Breast epithelium (tissue), 4 donors: ENCODE results near the gene SPAG6. TPM values are rescaled to one million over a fixed set of nuclear protein-coding genes. Genes with fewer than 3 reads are reported as not detected.
A peak's percentile ranks its signal among the peaks of the same experiment; 100 is the strongest.

Source experiments
- DNase-seq, 2 donors: peaks; one replicate each; pipeline ENCODE4 v3.0.0-alpha.2; 2019; ENCODE audit warnings: low spot score in 2 of 2
- H3K27ac ChIP-seq, 2 donors: fragments of 200-600 bp; sonication (generic) in 1 of 2; one replicate each; pipeline ENCODE4 v1.5.1; 2016 to 2019; ENCODE audit warnings: mild to moderate bottlenecking in 1 of 2
- H3K27me3 ChIP-seq, 2 donors: fragments of 200-600 bp; sonication (generic) in 1 of 2; one replicate each; pipeline versions ENCODE4 v1.5.1 to v1.6.0; 2017 to 2019; ENCODE audit warnings: control low read depth in 1 of 2, mild to moderate bottlenecking in 1 of 2
- H3K36me3 ChIP-seq: fragments of 200-600 bp; one replicate; pipeline ENCODE4 v1.5.1; 2019
- H3K4me1 ChIP-seq, 2 donors: fragments of 200-600 bp; sonication (generic); one replicate each; pipeline ENCODE4 v1.5.1; 2016 to 2019; ENCODE audit warnings: control low read depth in 1 of 2
- H3K4me3 ChIP-seq, 3 donors: fragments of 200-600 bp; sonication (generic); 1 replicate in 2 of 3; 2 replicates in 1 of 3; pipeline ENCODE4 v1.5.1; 2016 to 2019; ENCODE audit warnings: mild to moderate bottlenecking in 3 of 3, moderate library complexity in 2 of 3
- H3K9me3 ChIP-seq, 2 donors: fragments of 200-600 bp; sonication (generic) in 1 of 2; one replicate each; pipeline ENCODE4 v1.5.1; 2016 to 2019; ENCODE audit warnings: control low read depth in 1 of 2
- POLR2A ChIP-seq: fragments of 450-650 bp; IDR thresholded peaks from one replicate; pipeline ENCODE4 v1.6.1; 2016; ENCODE audit warnings: antibody characterized with exemption, mild to moderate bottlenecking, moderate library complexity
- POLR2AphosphoS5 ChIP-seq, 3 donors: sonication (generic); formaldehyde crosslinking; IDR thresholded peaks; one replicate each; pipeline ENCODE4 v1.6.1; 2017; ENCODE audit warnings: antibody characterized with exemption in 3 of 3
- intact Hi-C: fragments of 100-400 bp; cut with DNase I; formaldehyde crosslinking; loops from one replicate; pipeline ENCODE4 v1.15.1; 2023; ENCODE audit warnings: low total_unique reads
- total RNA-seq, 3 donors: library from RNA; depleted of rRNA; stranded (reverse); fragments of >200 nt; gene quantifications; one replicate each; pipeline ENCODE4 v1.1.0, GENCODE V29; 2016
- TF ChIP-seq, protein P1 (sequence below), 3 donors: fragments of 450-650 bp; IDR thresholded peaks; one replicate each; pipeline ENCODE4 v1.5.1; 2016 to 2017; ENCODE audit warnings: antibody characterized with exemption in 3 of 3, mild to moderate bottlenecking in 3 of 3, moderate library complexity in 3 of 3

The SPAG6 gene
- total RNA-seq, 3 donors from 2014 or later, result 0.59 to 4.9 TPM; not detected in 1

DNA sequence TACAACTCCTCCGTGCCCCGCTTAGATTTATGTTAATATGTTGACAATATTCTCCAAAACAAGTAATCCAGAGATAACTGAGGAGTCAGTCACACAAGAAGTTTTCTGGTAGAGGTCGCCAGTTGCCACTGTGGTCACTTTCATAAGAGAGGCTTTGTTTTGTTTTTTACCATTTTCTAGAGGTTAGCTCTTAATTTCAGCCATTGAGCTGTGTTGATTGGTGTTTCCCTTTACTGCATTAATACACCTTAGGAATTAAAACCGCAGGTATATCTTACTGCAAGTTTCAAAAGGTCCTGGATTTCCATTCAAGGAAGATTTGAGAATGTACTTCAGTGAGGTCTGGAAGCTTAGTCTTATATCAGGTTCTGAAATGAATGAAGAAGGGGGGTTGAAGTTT lies 20.9 kb upstream of the SPAG6 start:
- Histone ChIP-seq H3K4me3 (peak overlapping the region; percentile 57 to 76 (median 68)), H3K27ac (peak overlapping the region in 1 of 2 donors; percentile 72), H3K9me3 (no peaks in the 10 kb centered on the region), H3K36me3 (peaks cover 5% of the 10 kb centered on the region), H3K27me3 (peaks cover 0 to 3% of the 10 kb centered on the region in 2 donors), H3K4me1 (peaks cover 0 to 25% of the 10 kb centered on the region in 2 donors)
- TF ChIP-seq, protein P1, sequence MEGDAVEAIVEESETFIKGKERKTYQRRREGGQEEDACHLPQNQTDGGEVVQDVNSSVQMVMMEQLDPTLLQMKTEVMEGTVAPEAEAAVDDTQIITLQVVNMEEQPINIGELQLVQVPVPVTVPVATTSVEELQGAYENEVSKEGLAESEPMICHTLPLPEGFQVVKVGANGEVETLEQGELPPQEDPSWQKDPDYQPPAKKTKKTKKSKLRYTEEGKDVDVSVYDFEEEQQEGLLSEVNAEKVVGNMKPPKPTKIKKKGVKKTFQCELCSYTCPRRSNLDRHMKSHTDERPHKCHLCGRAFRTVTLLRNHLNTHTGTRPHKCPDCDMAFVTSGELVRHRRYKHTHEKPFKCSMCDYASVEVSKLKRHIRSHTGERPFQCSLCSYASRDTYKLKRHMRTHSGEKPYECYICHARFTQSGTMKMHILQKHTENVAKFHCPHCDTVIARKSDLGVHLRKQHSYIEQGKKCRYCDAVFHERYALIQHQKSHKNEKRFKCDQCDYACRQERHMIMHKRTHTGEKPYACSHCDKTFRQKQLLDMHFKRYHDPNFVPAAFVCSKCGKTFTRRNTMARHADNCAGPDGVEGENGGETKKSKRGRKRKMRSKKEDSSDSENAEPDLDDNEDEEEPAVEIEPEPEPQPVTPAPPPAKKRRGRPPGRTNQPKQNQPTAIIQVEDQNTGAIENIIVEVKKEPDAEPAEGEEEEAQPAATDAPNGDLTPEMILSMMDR (IDR thresholded peaks at IDR 0.05), result no peak
- TF ChIP-seq POLR2A (no peak), POLR2AphosphoS5 (IDR thresholded peaks at IDR 0.05) (no peak)
- intact Hi-C loops, result no loop called here
- no peak for DNase-seq

DNA sequence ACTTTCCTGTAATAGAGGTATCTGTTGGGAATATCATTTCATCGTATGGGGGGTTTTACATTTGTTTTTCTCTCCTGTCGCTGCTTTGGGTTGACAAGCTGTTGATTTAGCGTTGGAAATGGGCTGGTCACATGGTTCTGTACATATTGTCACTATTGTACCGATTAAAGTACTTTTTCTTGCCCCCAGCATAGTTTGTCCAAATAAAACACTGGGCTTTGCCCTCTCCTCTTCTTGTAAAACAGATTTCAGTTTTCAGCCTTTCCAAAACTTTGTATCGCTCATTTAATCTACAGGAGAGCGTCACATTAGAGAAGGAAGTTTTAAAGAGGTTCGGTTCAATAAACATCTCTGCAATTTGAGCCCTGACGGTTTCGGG lies 20.4 kb upstream of the SPAG6 start:
- H3K27me3 ChIP-seq, result peaks cover 0 to 3% of the 10 kb centered on the region in 2 donors
- TF ChIP-seq, protein P1 (IDR thresholded peaks at IDR 0.05), result no peak
- TF ChIP-seq POLR2A (no peak), POLR2AphosphoS5 (IDR thresholded peaks at IDR 0.05) (no peak)
- DNase-seq, result no peak
- peak overlapping the region; percentile 72 to 83 for H3K27ac ChIP-seq
- peak overlapping the region; percentile 57 to 76 (median 68) for H3K4me3 ChIP-seq
- no peaks in the 10 kb centered on the region for H3K9me3 ChIP-seq
- peaks cover 0 to 25% of the 10 kb centered on the region in 2 donors for H3K4me1 ChIP-seq
- peaks cover 5% of the 10 kb centered on the region for H3K36me3 ChIP-seq
- intact Hi-C loops, result no loop called here

DNA sequence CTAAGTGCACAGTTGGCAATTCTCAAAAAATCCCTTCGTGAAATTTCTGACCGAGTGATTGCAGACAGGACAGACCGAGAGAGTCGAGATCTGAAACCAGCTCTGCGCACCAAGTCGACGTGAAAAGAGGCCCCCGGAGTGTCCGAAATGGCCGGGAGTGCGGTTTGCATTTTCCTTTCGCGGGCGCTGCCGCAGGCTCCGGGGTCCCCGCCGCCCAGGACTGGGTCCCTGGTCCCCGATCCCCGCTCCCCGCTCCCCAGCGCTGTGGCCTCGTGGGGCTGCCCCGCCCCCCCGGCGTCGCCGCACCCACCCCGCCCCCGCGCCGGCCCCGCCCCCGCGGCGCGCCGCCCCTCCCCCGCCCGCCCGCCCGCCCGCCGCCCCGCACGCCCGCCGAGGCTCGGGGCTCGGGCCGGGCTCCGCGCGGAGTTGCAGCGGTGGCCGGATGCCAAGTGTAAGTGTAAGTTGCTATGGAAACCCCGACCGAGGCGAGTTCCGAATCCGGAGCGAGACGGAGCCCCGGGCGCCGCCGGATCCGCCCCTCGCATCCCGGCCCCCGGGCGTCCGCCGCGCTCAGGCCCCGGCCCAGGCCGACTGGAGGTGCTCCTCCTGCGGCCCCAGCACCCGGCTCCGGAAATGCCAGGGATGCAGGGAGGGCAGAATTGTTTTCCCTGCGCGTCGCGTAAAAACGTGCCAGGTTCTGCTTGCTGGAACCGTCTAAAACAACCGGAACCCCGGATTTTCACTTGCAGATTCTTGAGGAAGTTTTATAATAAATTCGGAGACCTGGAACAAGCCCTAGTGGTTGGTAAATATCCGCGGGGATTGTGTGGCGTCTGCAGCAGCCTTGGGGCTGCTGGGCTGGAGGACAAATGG lies 19.8 kb upstream of the SPAG6 start:
- intact Hi-C loops, result no loop called here
- TF ChIP-seq, protein P1 (IDR thresholded peaks at IDR 0.05), result no peak
- TF ChIP-seq POLR2AphosphoS5 (IDR thresholded peaks at IDR 0.05), result no peak
- TF ChIP-seq POLR2A, result no peak
- no peak for DNase-seq
- Histone ChIP-seq H3K4me1 (peaks cover 0 to 25% of the 10 kb centered on the region in 2 donors), H3K9me3 (no peaks in the 10 kb centered on the region), H3K4me3 (peak overlapping the region; percentile 57 to 76 (median 68)), H3K27me3 (peaks cover 0 to 3% of the 10 kb centered on the region in 2 donors), H3K27ac (peak overlapping the region; percentile 72 to 83), H3K36me3 (peaks cover 5% of the 10 kb centered on the region)

DNA sequence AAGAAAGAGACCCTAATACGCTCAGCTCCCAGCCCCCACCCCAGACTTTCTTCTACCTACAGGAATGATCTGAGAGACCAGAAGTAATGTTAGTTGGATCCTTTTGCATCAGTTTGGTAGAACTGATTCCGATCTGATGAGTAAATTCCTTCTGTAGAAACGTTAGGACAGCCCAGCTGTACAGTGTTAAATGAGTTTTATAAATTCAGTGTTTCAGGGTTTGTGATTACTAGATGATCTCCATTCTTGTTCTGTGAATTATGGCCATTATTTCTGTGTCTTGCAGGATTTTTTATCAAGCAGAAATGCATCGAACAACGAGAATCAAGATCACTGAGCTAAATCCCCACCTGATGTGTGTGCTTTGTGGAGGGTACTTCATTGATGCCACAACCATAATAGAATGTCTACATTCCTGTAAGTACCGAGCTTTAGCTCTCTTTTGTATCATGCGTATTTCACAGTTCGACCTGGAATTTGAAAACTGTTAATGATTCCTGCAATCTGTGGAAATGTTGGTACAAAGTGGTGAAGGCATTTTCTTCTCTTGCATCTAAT lies 19.1 kb upstream of the SPAG6 start:
- Histone ChIP-seq H3K27ac (peak overlapping the region; percentile 71 to 83), H3K4me1 (peaks cover 0 to 25% of the 10 kb centered on the region in 2 donors), H3K4me3 (peak overlapping the region; percentile 57 to 76 (median 68)), H3K36me3 (peaks cover 5% of the 10 kb centered on the region), H3K27me3 (peaks cover 0 to 3% of the 10 kb centered on the region in 2 donors), H3K9me3 (no peaks in the 10 kb centered on the region)
- no peak for DNase-seq
- intact Hi-C loops, result no loop called here
- TF ChIP-seq POLR2A (no peak), POLR2AphosphoS5 (IDR thresholded peaks at IDR 0.05) (no peak)
- TF ChIP-seq, protein P1 (IDR thresholded peaks at IDR 0.05), result no peak

DNA sequence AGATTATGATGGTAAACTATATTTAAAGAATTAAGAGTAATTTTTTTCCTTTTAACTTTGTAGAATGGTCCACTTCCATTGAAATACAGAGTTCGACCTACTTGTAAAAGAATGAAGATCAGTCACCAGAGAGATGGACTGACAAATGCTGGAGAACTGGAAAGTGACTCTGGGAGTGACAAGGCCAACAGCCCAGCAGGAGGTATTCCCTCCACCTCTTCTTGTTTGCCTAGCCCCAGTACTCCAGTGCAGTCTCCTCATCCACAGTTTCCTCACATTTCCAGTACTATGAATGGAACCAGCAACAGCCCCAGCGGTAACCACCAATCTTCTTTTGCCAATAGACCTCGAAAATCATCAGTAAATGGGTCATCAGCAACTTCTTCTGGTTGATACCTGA lies 16.1 kb upstream of the SPAG6 start:
- no peaks in the 10 kb centered on the region for H3K9me3 ChIP-seq
- intact Hi-C loops, result no loop called here

More for the DNA sequence above, 16.1 kb upstream of the SPAG6 start:
- H3K27me3 ChIP-seq, result peaks cover 0 to 2% of the 10 kb centered on the region in 2 donors
- peaks cover 0 to 7% of the 10 kb centered on the region in 2 donors for H3K4me1 ChIP-seq
- TF ChIP-seq POLR2A, result no peak
- no peak for TF ChIP-seq POLR2AphosphoS5 (IDR thresholded peaks at IDR 0.05)
- TF ChIP-seq, protein P1 (IDR thresholded peaks at IDR 0.05), result no peak
- H3K36me3 ChIP-seq, result peaks cover 12% of the 10 kb centered on the region
- no peak overlapping the region for H3K27ac ChIP-seq
- H3K4me3 ChIP-seq, result no peak overlapping the region
- no peak for DNase-seq
